Brain microvascular endothelial cell (primary cell): ENCODE data around the gene RBM6.

Experiments used
- DNase-seq: peaks from one replicate; pipeline ENCODE4 v3.0.0-alpha.2; 2020
- H3K27ac ChIP-seq: fragments of 250-450 bp; sonication (Bioruptor Pico); 2 replicates; pipeline ENCODE4 v1.5.1; 2020; ENCODE audit warnings: mild to moderate bottlenecking, moderate library complexity
- H3K27me3 ChIP-seq: fragments of 250-450 bp; sonication (Bioruptor Pico); replicated peaks from 2 replicates; pipeline ENCODE4 v1.5.1; 2020; ENCODE audit warnings: mild to moderate bottlenecking
- H3K36me3 ChIP-seq: fragments of 250-450 bp; sonication (Bioruptor Pico); replicated peaks from 2 replicates; pipeline ENCODE4 v1.5.1; 2020; ENCODE audit warnings: mild to moderate bottlenecking
- H3K4me3 ChIP-seq: 2 replicates; pipeline ENCODE4 v1.5.1; 2011; ENCODE audit warnings: low read depth, mild to moderate bottlenecking, control low read depth, low read length, moderate library complexity
- in situ Hi-C: cut with HindIII; loops from 2 replicates; pipeline ENCODE4 v1.10.0; 2017; ENCODE audit warnings: low sequenced_read_pairs, low pct_ligation_motif_present
- TF ChIP-seq, protein P1 (sequence below): IDR thresholded peaks from 2 replicates; pipeline ENCODE4 v1.5.1; 2011; ENCODE audit warnings: low read depth, mild to moderate bottlenecking, moderate library complexity, low read length, control low read depth, inconsistent platforms; ENCODE audit errors: missing control alignments

The RBM6 gene

DNA sequence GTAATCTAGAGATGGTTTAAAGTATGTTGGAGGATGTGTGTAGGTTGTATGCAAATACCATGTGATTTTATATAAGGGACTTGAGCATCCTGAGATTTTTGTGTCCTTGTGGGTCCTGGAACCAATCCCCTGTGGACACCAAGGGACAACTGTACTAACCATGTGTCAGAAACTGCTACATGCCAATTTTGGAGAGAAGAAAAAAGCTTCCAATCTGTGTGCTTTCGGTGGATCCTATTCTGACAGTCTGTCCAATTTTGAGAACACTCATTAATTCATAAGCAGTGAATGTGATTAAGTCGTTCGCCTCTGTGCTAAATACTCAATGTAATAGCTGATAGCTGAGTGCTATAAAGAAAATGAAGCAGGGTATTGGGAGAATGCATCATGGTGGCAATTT, 61.6 kb downstream of the RBM6 start:
- TF ChIP-seq, protein P1, sequence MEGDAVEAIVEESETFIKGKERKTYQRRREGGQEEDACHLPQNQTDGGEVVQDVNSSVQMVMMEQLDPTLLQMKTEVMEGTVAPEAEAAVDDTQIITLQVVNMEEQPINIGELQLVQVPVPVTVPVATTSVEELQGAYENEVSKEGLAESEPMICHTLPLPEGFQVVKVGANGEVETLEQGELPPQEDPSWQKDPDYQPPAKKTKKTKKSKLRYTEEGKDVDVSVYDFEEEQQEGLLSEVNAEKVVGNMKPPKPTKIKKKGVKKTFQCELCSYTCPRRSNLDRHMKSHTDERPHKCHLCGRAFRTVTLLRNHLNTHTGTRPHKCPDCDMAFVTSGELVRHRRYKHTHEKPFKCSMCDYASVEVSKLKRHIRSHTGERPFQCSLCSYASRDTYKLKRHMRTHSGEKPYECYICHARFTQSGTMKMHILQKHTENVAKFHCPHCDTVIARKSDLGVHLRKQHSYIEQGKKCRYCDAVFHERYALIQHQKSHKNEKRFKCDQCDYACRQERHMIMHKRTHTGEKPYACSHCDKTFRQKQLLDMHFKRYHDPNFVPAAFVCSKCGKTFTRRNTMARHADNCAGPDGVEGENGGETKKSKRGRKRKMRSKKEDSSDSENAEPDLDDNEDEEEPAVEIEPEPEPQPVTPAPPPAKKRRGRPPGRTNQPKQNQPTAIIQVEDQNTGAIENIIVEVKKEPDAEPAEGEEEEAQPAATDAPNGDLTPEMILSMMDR, result no peak
- H3K36me3 ChIP-seq, result peaks cover 4% of the 10 kb centered on the region
- no peaks in the 10 kb centered on the region for H3K27me3 ChIP-seq
- in situ Hi-C loops, result no loop called here
- no peak overlapping the region for H3K27ac ChIP-seq
- no peak overlapping the region for H3K4me3 ChIP-seq
- DNase-seq, result no peak

DNA sequence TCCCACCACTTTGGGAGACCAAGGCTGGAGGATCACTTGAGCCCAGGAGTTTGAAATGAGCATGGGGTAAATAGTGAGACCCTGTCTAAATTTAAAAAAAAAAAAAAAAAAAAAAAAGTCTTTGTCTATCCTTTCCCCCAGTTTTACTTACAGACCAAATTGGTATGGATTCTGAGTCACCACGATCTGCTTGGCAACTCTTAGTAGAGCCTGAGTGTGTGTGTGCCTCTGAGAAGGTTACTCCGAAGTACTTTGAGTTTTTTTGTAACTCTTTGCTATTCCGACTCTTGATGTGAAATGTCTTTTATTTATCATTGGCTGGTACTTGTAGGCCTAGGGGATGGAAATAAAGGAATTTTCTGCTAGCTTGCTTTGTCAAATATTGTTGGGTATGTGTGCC, 63.3 kb downstream of the RBM6 start:
- peaks cover 6% of the 10 kb centered on the region for H3K36me3 ChIP-seq
- no peak overlapping the region for H3K27ac ChIP-seq

DNA sequence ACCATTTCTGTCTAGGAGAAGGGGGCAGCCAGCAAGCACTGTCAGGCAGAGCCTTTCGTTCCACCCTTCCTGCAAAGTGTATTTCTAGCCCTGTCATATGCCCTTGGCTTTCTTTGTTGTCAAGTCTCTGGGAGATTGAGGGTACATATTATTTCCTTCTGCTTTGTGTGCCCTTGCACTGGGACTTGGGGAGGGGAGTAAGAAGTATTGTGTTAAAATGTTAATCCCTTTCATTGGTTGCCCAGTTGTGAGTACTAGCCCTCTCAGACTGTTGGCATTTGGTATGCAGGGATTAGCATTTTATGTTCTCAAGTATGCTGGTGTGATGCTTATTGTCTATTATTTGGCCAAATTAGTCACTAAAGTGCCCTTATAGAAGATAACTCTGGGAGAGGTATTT, 63.9 kb downstream of the RBM6 start:
- peaks cover 6% of the 10 kb centered on the region for H3K36me3 ChIP-seq
- in situ Hi-C loops, result no loop called here

More for the DNA sequence above, 63.3 kb downstream of the RBM6 start:
- TF ChIP-seq, protein P1, result no peak
- in situ Hi-C loops, result no loop called here
- Histone ChIP-seq H3K4me3 (no peak overlapping the region), H3K27me3 (no peaks in the 10 kb centered on the region)
- DNase-seq, result no peak

GRCh38 chr3:50008931-50009330, 69.0 kb downstream of the RBM6 start:
- in situ Hi-C loops, result no loop called here
- Histone ChIP-seq H3K27ac (no peak overlapping the region), H3K27me3 (no peaks in the 10 kb centered on the region), H3K4me3 (no peak overlapping the region), H3K36me3 (peaks cover 2% of the 10 kb centered on the region)
- no peak for DNase-seq
- TF ChIP-seq, protein P1, result no peak

More for the DNA sequence above, 63.9 kb downstream of the RBM6 start:
- TF ChIP-seq, protein P1, result no peak
- H3K27me3 ChIP-seq, result no peaks in the 10 kb centered on the region
- H3K4me3 ChIP-seq, result no peak overlapping the region
- DNase-seq, result no peak
- no peak overlapping the region for H3K27ac ChIP-seq

GRCh38 chr3:50010959-50011358, 71.0 kb downstream of the RBM6 start:
- Histone ChIP-seq H3K27me3 (no peaks in the 10 kb centered on the region), H3K4me3 (no peak overlapping the region), H3K36me3 (peaks cover 2% of the 10 kb centered on the region), H3K27ac (no peak overlapping the region)
- DNase-seq, result peak; percentile 27
- in situ Hi-C loops, result no loop called here
- TF ChIP-seq, protein P1, result no peak

DNA sequence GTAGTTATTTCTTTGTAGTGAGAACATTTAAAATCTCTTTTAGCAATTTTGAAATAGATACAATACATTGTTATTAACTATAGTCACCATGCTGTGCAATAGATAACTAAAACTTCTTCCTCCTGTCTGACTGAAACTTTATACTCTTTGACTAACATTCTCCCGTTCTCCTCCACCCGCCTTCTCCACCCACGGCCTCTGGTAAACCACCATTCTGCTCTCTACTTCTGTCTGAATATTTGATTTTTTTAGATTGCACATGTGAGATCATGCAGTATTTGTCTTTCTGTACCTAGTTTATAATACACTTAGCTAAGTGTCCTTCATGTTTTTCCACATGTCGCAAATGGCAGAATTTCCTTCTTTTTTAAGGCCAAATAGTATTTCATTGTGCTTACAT, 76.0 kb downstream of the RBM6 start:
- in situ Hi-C loops, result no loop called here
- H3K4me3 ChIP-seq, result no peak overlapping the region
- H3K27ac ChIP-seq, result no peak overlapping the region
- no peaks in the 10 kb centered on the region for H3K27me3 ChIP-seq
- peaks cover 4% of the 10 kb centered on the region for H3K36me3 ChIP-seq
- no peak for DNase-seq
- TF ChIP-seq, protein P1, result no peak
